Left colon (tissue), 2 donors: Measurements from ENCODE around the gene KLK10. TPM values are rescaled to one million over a fixed set of nuclear protein-coding genes. Genes with fewer than 3 reads are reported as not detected.
"Not testable (repeated sequence)": the region's sequence is repeated elsewhere in the genome, so short reads cannot be mapped to it uniquely, and the experiment has no call there.

ENCODE experiments used
- ATAC-seq: fragments of 200-7000 bp; cut with Tn5 transposase; one replicate; pipeline ENCODE4 v1.9.1; 2020; ENCODE audit warnings: mild to moderate bottlenecking, moderate library complexity
- DNase-seq, 2 donors: peaks; one replicate each; pipeline ENCODE4 v3.0.0-alpha.2; 2020
- intact Hi-C, 2 donors: fragments of 100-400 bp; cut with DNase I in 1 of 2; cut with micrococcal nuclease in 1 of 2; formaldehyde crosslinking; loops; one replicate each; pipeline versions ENCODE4 v1.11.2 to v1.14.0; 2022; cut with DNase I, micrococcal nuclease
- total RNA-seq, 2 donors: library from RNA; stranded (reverse); fragmentation: NEBNext Ultra II Directional; extraction: Animal tissue kit (Norgen Biotek cat#: 25700); gene quantifications; one replicate each; pipeline ENCODE4 v1.2.1, GENCODE V29; 2021
- donor health status: DM: no; HTN: no; CAD: no.
- donor health status: DM: yes; HTN: yes; CAD: no.

Gene KLK10
- total RNA-seq, 2 donors from 2014 or later: 0.37 to 0.70 TPM

DNA sequence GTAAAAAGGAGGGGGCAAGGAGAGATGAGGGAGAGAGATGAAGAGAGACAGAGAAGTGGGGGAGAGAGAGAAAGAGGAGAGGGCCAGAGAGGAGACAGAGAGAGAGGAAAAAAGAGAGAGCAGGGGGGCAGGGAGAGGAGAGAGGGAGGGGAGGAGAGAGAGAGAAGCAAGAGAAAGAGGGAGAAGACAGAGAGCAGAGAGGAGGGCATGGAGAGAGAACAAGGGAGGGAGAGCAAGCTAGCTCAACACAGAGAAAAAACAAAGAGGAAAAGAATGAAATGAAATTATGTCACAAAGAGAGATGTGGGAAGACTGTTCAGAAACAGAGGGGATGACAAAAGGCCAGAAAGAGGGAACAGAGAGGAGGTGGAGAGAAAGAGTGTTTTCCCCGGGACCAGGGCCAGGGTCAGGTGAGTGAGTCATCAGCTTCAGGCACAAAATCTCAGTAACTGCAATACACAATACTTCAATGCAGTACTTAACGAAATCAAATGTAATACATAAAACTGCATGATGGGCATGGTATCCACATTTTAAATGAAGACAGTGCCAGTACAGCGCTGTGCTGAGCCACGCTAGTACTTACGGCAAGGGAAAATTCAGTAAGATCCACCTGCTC is 40.6 kb downstream of the KLK10 start:
- intact Hi-C loops: no loop called here
- DNase-seq (no peak), ATAC-seq (no peak)

DNA sequence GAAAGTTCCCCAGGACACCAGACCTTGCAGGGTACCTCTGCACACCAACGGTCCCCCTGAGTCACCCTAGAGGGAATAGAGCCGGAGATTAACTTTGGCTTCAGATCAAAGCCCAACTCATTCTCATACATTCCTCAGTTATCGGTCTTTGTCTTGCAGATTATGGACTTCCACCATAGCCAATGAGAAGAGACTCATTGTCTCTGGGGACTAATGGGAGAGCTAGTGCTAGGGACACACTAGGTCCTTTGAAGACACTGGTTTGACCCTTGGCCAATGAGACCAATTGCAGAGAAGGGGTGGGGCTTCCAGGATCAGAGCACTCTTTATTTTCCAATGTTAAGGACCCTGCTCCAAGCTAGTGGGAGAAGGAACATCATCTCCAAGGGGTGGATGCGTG is 41.9 kb downstream of the KLK10 start:
- intact Hi-C loops: no loop called here
- ATAC-seq: no peak
- DNase-seq: no peak

DNA sequence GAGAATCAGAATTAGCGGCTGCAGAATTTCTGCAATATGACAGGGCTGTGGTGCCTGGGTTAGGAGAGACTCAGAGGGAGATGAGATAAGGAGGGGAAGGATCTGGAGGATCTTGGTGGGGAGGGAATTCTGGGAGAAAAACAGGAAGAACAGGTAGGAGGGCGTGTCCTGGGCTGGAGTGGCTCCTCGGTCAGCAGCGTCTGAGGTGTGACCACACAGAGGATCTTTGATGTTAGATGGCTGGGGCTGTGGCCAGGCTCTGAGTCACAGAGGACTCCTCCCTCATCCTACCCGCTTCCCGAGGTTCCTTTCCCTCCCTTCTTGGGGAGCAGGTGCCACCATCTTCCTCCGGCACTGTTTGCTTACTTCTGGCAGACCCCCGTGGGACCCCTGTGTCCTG is 43.7 kb downstream of the KLK10 start:
- intact Hi-C loops: no loop called here
- DNase-seq: no peak
- ATAC-seq: peak; percentile 55

DNA sequence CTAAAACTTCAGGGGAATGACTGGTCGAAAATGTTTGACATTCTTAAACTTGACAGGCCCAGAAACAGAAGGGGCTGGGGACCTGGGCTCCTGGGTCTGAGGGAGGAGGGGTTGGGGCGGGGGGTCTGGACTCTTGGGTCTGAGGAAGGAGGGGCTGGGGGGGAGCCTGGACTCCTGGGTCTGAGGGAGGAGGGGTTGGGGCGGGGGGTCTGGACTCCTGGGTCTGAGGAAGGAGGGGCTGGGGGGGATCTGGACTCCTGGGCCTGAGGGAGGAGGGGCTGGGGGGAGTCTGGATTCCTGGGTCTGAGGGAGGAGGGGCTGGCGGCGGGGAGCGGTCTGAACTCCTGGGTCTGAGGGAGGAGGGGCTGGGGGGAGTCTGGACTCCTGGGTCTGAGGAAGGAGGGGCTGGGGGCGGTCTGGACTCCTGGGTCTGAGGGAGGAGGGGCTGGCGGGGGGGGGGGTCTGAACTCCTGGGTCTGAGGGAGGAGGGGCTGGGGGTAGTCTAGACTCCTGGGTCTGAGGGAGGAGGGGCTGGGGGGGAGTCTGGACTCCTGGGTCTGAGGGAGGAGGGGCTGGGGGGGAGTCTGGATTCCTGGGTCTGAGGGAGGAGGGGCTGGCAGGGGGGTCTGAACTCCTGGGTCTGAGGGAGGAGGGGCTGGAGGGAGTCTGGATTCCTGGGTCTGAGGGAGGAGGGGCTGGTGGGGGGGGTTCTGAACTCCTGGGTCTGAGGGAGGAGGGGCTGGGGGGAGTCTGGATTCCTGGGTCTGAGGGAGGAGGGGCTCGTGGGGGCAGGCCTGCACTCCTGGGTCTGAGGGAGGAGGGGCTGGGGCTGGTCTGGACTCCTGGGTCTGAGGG is 44.6 kb downstream of the KLK10 start:
- no peak for ATAC-seq
- DNase-seq: no peak
- intact Hi-C loops: no loop called here

DNA sequence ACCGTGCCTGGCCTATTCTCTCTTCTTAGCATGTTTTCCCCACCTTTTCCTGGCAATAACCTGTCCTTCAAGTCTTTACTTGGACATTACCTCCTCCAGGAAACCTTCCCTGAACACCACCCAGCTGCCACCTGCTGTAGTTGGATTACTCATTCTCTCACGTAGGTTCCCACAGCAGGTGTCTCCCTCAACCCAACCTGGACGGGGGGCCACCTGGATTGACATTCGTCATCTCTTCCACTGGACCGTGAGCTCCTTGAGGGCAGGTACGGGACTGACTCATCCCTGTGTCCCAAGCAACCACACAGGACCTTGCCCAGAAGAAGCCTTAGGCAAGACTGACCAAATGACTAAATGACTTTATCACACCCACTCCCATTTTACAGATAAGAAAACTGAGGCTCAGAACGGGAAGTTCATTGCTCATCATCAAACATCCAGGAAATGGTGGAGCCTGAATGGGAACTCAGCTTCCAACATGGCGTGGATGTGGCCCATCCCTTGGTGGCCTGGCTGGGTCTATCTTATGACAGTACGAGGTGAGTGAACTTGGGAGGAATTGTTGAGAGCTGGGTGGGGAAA is 46.6 kb downstream of the KLK10 start:
- no peak for ATAC-seq
- intact Hi-C loops: no loop called here
- no peak for DNase-seq

DNA sequence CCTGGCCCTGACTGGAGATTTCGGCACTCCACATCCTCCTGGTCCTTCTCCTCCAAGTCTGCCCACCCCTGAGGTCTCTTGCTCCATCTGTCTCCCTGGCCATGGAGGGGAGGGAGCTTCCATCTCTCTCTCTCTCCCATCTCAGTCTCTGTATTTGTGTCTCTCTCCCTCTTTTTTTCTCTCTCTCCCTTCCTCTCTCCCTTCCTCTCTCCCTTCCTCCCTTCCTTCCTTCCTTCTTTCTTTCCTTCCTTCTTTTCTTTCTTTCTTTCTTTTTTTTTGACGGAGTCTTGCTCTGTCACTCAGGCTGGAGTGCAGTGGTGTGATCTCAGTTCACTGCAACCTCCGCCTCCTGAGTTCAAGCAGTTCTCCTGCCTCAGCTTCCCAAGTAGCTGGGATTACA is 49.7 kb downstream of the KLK10 start:
- DNase-seq, ATAC-seq, intact Hi-C loops: not testable (repeated sequence)

DNA sequence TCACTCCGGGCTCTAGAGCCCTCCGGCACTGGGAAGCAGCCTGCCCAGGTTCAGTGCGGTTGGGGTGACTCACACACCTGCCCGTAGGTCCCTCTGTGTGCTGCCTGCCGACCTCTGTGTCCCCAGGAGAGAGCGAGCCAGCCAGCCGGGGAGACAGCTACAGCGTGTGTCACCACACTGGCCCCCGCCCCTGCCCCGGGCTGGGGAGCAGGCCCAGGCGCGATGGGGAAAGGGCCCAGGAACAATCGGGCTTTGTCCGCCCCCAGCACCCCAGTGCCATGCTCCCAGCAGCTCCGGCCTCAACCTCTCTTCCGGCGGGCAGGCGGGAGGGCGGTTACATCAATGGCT is 50.1 kb downstream of the KLK10 start, which contains the start of gene KLK6:
KLK6 (minus strand) TSS at position 179 of the 348 bp plus-strand sequence. CDS start 1,487 bp downstream, outside the sequence.
- ATAC-seq (no peak), DNase-seq (no peak)
- intact Hi-C loops: no loop called here

DNA sequence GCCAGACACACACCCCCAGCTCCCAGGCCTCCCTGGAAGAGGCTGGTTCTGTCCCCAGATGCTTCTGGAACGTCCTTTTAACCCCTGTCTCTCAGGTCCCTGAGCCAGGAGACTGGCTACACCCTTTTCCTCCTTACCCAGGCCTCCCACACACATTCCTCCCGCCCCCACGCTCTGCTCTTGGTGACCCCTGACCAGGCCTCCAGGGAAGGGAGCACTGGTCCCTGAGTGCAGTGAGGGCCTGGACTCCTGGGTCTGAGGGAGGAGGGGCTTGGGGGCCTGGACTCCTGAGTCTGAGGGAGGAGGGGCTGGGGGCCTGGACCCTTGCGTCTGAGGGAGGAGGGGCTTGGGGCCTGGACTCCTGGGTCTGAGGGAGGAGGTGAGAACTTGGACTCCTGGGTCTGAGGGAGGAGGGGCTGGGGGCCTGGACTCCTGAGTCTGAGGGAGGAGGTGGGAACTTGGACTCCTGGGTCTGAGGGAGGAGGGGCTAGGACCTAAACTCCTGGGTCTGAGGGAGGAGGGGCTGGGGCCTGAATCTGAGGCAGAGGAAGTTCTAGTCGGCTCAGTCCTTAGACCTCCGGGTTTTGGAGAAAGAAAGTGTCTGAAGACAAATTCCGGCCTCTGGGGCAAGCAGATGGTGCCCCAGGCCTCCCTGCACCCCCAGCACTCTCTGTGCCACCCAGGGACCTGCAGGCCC is 50.6 kb downstream of the KLK10 start:
- DNase-seq: no peak
- ATAC-seq: no peak
- intact Hi-C loops: no loop called here

DNA sequence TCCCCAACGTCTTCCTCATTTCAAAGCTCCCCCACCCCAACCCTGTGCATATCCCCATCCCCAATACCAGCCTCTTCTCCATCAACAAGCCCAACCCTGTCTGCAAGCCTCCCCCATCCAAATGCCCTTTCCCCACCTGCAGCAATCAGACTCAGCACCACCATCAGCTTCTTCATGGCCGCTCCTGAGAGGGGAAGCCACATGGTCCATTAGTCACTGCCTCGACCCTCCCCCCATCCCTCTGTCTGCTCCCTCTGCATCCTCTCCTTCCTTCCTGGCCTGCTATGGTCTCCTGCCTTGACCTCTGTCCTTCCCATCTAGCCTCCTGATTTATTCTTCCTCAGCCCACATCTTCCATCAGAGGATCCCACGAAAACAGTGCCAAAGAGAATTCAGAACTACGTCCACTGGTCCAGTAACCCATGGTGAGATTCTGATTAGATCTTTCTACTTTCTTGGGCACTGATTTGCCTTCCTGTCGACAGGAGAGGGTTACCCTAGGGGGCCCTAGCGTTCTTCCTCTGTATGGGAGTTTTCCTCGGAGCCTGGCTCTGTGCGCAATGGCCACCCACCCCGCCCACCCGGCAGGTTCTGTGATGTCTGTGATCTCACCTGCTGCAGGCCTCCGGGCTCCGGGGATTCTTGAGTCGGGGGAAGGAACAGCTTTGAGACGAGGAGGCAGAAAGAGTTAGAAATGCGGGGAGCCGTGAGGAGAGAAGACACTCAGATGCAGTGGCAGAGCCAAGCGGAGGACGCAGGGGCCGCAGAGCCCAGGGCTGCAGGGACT is 51.4 kb downstream of the KLK10 start:
- DNase-seq: no peak
- no peak for ATAC-seq
- intact Hi-C loops: no loop called here

DNA sequence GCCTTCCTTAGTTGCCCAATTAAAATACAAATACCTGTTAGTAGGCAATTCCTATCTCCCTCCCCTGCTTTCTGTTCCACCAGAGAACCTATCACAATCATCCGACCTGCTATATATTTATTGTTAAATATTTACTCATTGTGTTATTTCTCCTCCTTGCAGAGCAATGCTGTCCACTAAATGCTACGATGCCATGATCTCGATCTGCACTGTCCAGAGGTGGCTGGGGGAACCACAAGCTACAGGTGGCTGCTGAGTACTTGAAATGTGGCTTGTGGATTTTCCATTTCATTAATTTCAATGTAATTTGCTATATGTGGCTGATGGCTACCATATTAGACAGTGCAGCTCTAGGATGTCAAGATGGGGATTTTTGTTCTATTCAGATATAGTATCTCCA is 55.2 kb downstream of the KLK10 start:
- intact Hi-C loops: no loop called here
- ATAC-seq (no peak), DNase-seq (no peak)

DNA sequence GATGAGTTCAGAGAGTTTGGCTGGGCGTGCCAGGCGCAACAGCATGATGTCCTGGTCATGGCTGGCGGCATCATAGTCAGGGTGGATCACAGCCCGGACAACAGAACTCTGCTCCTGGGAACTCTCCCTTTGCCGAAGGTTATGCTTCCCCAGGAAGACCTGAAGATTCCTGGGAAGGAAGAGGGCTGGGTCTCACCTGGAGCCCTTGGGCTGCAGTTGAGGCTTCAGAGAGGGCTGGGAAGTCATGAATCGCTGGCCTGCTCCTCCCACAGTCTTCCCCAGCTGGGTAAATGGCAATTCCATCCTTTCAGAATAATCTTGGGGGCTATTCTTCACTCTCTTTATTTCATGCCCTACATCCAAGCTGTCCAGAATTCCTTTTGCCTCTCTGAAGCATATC is 56.1 kb downstream of the KLK10 start:
- ATAC-seq (no peak), DNase-seq (no peak)
- intact Hi-C loops: no loop called here

Other genes starting within 250 kb of the KLK10 start
- not detected for gene GPR32, start 249.2 kb downstream of the KLK10 start, total RNA-seq
- gene ACP4, start 229.3 kb downstream of the KLK10 start, total RNA-seq: not detected
- gene KLK1, start 195.9 kb downstream of the KLK10 start, total RNA-seq: 100 to 1,000 TPM; 182 to 236 TPM
- gene KLK15, start 186.1 kb downstream of the KLK10 start, total RNA-seq: 1 to 10 TPM; 4.5 to 8.5 TPM
- 10 to 100 TPM in 1 of 2 donors, 1 to 10 TPM in 1; 5.7 to 11.7 TPM for gene KLK3, start 164.8 kb downstream of the KLK10 start, total RNA-seq
- under 1 TPM in 1 of 2 donors, not detected in 1; 0.12 TPM for gene KLK2, start 146.3 kb downstream of the KLK10 start, total RNA-seq
- 1 to 10 TPM; 3.5 to 6.4 TPM for gene KLK4, start 108.3 kb downstream of the KLK10 start, total RNA-seq
- gene KLK5, start 66.7 kb downstream of the KLK10 start, total RNA-seq: not detected
- not detected for gene KLK6, start 50.1 kb downstream of the KLK10 start, total RNA-seq
- not detected for gene KLK7, start 35.8 kb downstream of the KLK10 start, total RNA-seq
- gene KLK8, start 18.1 kb downstream of the KLK10 start, total RNA-seq: not detected
- gene KLK11, start 6.9 kb upstream of the KLK10 start, total RNA-seq: under 1 TPM; 0.47 to 0.64 TPM
- under 1 TPM; 0.73 to 0.81 TPM for gene KLK12, start 15.3 kb upstream of the KLK10 start, total RNA-seq
- gene KLK13, start 45.4 kb upstream of the KLK10 start, total RNA-seq: under 1 TPM; 0.43 to 0.98 TPM
- gene KLK14, start 63.2 kb upstream of the KLK10 start, total RNA-seq: under 1 TPM in 1 of 2 donors, not detected in 1; 0.49 TPM
- gene CTU1, start 88.7 kb upstream of the KLK10 start, total RNA-seq: 1 to 10 TPM; 4.6 to 5.6 TPM
- gene SIGLEC9, start 105.2 kb upstream of the KLK10 start, total RNA-seq: 1 to 10 TPM in 1 of 2 donors, under 1 TPM in 1; 0.82 to 2.0 TPM
- gene SIGLEC7, start 122.6 kb upstream of the KLK10 start, total RNA-seq: 1 to 10 TPM; 1.1 to 1.3 TPM
- gene CD33, start 205.4 kb upstream of the KLK10 start, total RNA-seq: 1 to 10 TPM in 1 of 2 donors, under 1 TPM in 1; 0.98 to 2.9 TPM
- gene SIGLECL1, start 231.4 kb upstream of the KLK10 start, total RNA-seq: not detected